Vagina (tissue), 2 donors: ENCODE data around the gene LRRN2.

Source experiments
- POLR2A ChIP-seq, 2 donors: fragments of 450-650 bp; IDR thresholded peaks; one replicate each; pipeline ENCODE4 v1.6.1; 2017; ENCODE audit warnings: antibody characterized with exemption in 2 of 2, mild to moderate bottlenecking in 2 of 2, moderate library complexity in 2 of 2
- POLR2AphosphoS5 ChIP-seq, 2 donors: sonication (generic); formaldehyde crosslinking; IDR thresholded peaks; one replicate each; pipeline ENCODE4 v1.9.0; 2017; ENCODE audit warnings: antibody characterized with exemption in 2 of 2, mild to moderate bottlenecking in 2 of 2, low read depth in 1 of 2; ENCODE audit not compliant: insufficient read depth in 1 of 2
- TF ChIP-seq, protein P1 (sequence below), 3 experiments: fragments of 450-650 bp in 2 of 3; fragments of 200-600 bp in 1 of 3; sonication (generic) in 1 of 3; IDR thresholded peaks; one replicate each; pipeline ENCODE4 v1.5.1; 2017 to 2019; ENCODE audit warnings: antibody characterized with exemption in 3 of 3, mild to moderate bottlenecking in 2 of 3, moderate library complexity in 2 of 3

DNA sequence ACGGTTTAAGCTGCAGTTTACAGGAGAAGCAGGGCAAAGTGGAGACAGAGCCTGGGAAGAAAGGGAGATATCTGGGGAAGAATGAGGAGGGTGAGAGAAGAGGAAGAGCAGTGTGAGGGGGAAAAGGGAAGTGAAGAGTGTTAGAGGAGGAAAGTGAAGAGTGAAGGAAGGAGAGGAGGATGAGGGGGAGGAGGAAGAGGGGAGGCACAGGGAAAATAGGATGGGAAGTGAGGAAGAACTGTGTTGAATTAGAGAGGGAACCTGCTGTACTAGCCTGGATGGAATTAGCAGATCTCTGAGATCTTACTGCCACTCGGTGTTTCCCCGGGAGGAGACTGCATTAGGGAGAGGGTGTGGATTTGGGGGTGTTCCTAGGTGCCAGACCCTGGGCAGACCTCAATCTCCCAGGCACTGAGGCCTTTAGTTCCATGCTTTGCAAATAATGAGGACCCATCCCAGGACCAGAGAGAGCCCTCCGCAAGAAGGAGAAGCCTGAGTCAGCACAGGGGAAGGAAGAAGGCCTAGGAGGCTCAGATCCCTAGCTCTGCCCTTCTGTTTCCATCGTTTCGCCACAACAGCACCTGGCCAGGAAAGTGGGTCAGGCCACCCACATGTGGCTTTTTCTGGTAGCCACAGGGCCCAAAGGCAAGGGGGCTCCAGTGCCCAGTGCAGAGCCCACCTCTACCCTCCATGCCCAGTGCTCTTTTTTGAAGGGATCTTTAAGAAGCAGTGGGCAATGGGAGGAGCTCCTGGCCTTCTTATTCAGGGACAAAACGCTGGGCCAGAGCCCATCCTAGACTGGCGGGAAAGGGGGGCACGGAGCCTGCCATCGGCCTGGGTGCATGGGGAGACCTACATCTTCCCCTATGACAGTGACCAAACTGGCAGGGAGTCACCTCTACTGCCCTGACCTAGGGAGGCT is 2.0 kb downstream of the LRRN2 start:
- TF ChIP-seq POLR2AphosphoS5 (IDR thresholded peaks at IDR 0.05; ENCODE audit: insufficient read depth in 1 of 2, low read depth in 1 of 2) (no peak), POLR2A (IDR thresholded peaks at IDR 0.05) (no peak)
- TF ChIP-seq, protein P1, sequence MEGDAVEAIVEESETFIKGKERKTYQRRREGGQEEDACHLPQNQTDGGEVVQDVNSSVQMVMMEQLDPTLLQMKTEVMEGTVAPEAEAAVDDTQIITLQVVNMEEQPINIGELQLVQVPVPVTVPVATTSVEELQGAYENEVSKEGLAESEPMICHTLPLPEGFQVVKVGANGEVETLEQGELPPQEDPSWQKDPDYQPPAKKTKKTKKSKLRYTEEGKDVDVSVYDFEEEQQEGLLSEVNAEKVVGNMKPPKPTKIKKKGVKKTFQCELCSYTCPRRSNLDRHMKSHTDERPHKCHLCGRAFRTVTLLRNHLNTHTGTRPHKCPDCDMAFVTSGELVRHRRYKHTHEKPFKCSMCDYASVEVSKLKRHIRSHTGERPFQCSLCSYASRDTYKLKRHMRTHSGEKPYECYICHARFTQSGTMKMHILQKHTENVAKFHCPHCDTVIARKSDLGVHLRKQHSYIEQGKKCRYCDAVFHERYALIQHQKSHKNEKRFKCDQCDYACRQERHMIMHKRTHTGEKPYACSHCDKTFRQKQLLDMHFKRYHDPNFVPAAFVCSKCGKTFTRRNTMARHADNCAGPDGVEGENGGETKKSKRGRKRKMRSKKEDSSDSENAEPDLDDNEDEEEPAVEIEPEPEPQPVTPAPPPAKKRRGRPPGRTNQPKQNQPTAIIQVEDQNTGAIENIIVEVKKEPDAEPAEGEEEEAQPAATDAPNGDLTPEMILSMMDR (IDR thresholded peaks at IDR 0.05) = no peak
